Body of pancreas (tissue), 4 donors: Measurements from ENCODE around the gene CHCHD6.

ENCODE experiments used
- POLR2A ChIP-seq, 3 donors: fragments of 450-650 bp; IDR thresholded peaks; one replicate each; pipeline ENCODE4 v1.6.1; 2016; ENCODE audit warnings: antibody characterized with exemption in 3 of 3, mild to moderate bottlenecking in 2 of 3
- TF ChIP-seq, protein P1 (sequence below), 7 experiments: fragments of 450-650 bp in 4 of 7; fragments of 200-600 bp in 3 of 7; sonication (generic) in 3 of 7; IDR thresholded peaks; one replicate each; pipeline ENCODE4 v1.5.1; 2016 to 2019; ENCODE audit warnings: antibody characterized with exemption in 7 of 7

DNA sequence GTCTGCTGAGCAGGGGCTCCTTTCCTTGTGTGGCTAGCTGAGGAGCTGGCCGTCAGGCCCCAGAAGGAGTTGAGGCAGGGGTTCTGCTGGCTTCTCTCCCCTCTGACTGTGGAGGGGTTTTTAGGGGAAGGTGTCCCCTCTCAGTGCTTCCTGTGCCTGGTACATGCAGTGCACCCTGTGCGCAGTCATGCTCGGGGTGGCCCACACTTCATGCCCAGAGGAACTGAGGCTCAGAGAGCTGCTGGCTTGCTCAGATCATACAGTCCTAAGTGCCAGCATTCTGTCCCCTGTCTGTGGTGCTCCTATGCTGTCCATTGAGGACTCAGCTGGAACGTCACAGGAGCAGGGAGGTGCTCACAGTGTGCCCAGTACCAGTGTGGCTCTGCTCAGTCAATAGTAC, 211.0 kb downstream of the CHCHD6 start:
- TF ChIP-seq, protein P1, sequence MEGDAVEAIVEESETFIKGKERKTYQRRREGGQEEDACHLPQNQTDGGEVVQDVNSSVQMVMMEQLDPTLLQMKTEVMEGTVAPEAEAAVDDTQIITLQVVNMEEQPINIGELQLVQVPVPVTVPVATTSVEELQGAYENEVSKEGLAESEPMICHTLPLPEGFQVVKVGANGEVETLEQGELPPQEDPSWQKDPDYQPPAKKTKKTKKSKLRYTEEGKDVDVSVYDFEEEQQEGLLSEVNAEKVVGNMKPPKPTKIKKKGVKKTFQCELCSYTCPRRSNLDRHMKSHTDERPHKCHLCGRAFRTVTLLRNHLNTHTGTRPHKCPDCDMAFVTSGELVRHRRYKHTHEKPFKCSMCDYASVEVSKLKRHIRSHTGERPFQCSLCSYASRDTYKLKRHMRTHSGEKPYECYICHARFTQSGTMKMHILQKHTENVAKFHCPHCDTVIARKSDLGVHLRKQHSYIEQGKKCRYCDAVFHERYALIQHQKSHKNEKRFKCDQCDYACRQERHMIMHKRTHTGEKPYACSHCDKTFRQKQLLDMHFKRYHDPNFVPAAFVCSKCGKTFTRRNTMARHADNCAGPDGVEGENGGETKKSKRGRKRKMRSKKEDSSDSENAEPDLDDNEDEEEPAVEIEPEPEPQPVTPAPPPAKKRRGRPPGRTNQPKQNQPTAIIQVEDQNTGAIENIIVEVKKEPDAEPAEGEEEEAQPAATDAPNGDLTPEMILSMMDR (IDR thresholded peaks at IDR 0.05) = no peak
- no peak for TF ChIP-seq POLR2A (IDR thresholded peaks at IDR 0.05)
